ENCODE measurements around the gene NXPH2.

NXPH2 gene

DNA sequence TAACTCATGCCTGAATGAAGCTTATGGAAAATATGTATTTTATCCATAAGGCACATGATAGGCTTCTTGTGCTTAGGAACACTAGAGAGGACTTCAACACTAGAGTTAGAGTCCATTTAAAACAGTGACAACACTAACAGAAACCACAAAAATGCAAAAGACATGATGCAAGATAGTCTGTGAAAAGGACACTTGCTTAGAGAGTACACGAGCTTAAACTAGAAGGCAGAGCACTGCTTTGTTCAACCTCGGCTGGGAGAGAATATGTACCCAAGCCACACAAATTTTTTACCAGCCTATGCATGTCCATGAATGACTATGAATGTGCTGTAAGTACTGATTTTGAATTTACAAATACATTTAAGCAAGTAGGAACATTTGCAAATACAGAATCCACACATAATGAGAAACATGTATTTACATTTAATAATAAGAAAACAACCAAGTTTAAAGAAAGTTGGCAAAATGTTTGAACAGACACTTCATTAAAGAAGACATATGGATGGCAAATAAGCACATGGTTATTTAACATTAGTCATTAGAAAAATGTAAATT lies 148.0 kb downstream of the NXPH2 start:
- no peak for DNase-seq

DNA sequence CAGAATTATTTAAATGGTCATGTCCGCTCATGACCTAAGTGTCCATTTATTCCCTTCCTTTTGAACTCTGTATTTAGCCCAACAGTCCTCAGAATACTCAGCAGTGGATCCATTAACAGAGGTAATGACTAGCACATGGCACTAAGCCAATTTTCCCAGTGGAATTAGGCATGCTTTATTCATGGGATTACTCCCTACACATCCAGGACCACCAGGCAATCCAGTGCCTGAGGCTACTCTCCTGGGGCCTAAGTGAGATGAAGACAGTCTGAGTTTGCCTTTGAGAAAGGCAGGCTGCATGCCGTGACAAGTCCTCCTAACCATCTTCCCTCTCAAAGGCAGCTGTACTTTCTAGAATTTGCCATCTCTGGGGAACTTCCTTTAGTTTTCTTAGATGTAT lies 150.0 kb downstream of the NXPH2 start:
- no peak for DNase-seq

DNA sequence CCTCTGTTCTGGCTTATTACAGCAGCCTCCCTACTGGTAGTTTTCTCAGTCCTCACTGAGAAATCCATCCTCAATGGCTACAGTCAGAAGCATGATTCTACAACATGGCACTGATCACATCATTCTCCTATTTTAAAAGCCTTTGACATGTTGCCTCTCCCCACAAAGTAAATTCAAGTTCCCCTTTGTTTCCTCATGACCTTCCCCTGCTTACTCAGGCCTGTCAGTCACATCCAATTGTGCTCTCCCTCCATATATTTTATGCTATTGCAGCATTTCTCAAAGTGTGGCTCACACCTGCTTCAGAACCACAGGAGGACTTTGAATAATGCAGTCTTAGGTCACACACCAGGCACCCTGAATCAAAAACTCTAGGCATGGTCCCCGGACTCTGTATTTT lies 154.0 kb downstream of the NXPH2 start:
- DNase-seq, result no peak

DNA sequence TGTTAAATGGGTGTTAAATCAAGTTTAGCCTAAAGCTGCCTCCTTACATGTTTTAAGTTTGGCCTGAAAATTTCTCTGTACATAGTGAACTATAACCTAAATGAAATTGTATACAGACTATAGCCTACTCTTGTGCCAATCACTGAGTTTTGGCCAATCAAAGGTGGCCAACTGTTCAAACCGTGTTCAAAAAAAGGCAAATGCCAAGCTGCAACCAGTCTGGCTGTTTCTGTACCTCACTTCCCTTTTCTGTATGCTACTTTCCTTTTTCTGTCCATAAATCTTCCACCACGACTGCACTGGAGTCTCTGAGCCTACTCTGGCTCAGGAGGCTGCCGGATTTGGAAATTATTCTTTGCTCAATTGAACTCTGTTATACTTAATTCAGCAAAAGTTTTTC lies 157.6 kb downstream of the NXPH2 start:
- DNase-seq, result no peak

DNA sequence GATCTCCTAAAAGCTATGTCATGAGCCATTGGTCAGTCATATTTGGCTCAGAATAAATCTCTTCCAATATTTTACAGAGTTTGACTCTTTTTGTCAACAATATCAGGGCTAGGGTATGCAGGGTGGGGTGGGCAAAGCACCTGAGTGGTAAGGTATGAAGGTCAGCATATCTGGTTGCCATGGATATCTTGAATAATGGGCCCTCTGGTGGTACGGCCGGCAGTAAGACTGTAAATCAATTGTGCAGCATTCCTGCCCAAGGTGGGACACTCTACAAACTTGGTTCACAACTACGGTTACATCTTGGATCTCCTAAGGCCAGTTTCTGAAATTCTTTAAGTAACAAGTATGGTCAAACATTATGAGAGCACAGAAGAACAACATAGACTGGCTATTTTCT lies 159.1 kb downstream of the NXPH2 start:
- no peak for DNase-seq

DNA sequence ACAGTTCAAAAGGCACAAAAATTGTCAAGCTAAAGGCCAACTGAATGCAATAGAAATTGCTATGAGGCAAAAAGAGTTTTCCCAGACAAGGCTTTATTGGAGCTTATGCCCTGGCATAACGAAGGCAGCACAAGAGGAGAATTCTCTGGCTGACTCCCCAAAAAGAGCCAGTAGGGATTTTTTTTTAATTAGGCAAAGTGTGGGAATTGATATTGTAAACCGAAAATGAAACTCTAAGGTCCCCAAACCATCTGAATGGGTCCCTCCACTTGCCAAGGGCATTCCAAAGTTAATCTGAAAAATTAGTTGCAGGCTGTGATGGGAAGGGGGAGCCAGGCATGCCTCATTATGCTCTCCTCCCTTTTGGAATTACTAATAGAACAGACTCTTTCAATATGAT lies 159.8 kb downstream of the NXPH2 start:
- DNase-seq, result no peak
